Stomach smooth muscle (tissue), 2 donors: ENCODE data around the gene CNTN5.
A peak's percentile ranks its signal among the peaks of the same experiment; 100 is the strongest.

Experiments used
- H3K27ac ChIP-seq: one replicate; pipeline ENCODE4 v1.7.0; 2013; ENCODE audit warnings: mild to moderate bottlenecking, low read length, inconsistent platforms
- H3K27me3 ChIP-seq, 2 donors: one replicate each; pipeline ENCODE4 v1.7.0; 2013; ENCODE audit warnings: low read length in 2 of 2; ENCODE audit not compliant: insufficient read depth in 2 of 2, control insufficient read depth in 1 of 2
- H3K36me3 ChIP-seq, 2 donors: one replicate each; pipeline ENCODE4 v1.7.0; 2013; ENCODE audit warnings: low read length in 2 of 2; ENCODE audit not compliant: control insufficient read depth in 2 of 2, insufficient read depth in 2 of 2
- H3K4me1 ChIP-seq: one replicate; pipeline ENCODE4 v1.7.0; 2013; ENCODE audit warnings: low read length; ENCODE audit not compliant: control insufficient read depth, insufficient read depth
- H3K4me3 ChIP-seq, 2 donors: one replicate each; pipeline ENCODE4 v1.7.0; 2013; ENCODE audit warnings: low read length in 2 of 2
- H3K9ac ChIP-seq, 2 donors: one replicate each; pipeline ENCODE4 v1.7.0; 2013; ENCODE audit warnings: low read length in 2 of 2, mild to moderate bottlenecking in 1 of 2
- H3K9me3 ChIP-seq, 2 donors: one replicate each; pipeline ENCODE4 v1.7.0; 2013; ENCODE audit warnings: low read length in 2 of 2; ENCODE audit not compliant: control insufficient read depth in 2 of 2
- donor health status: healthy.
- donor health status: Pancreatic carcinoma.

The CNTN5 gene

GRCh38 chr11:99020352-99021225 is at the start of gene CNTN5:
CNTN5 (plus strand) TSS chr11:99020949.
- Histone ChIP-seq H3K4me3 (peak within 1 kb of the TSS; percentile 56 to 58), H3K27ac (no peak within 1 kb of the TSS), H3K9ac (no peak within 1 kb of the TSS), H3K9me3 (no peaks in the 10 kb centered on the region), H3K4me1 (peaks cover 3% of the 10 kb centered on the region), H3K36me3 (no peaks in the 10 kb centered on the region), H3K27me3 (peaks cover 8 to 25% of the 10 kb centered on the region in 2 donors)

GRCh38 chr11:98979205-98979604 is 41.5 kb upstream of the CNTN5 start:
- Histone ChIP-seq H3K4me1 (no peaks in the 10 kb centered on the region), H3K4me3 (no peak overlapping the region)

GRCh38 chr11:99015634-99016454 is 4.9 kb upstream of the CNTN5 start:
- Histone ChIP-seq H3K27me3 (peaks cover under 1 to 6% of the 10 kb centered on the region in 2 donors), H3K36me3 (no peaks in the 10 kb centered on the region), H3K4me3 (no peak overlapping the region), H3K9me3 (no peaks in the 10 kb centered on the region), H3K4me1 (peaks cover 1% of the 10 kb centered on the region), H3K9ac (no peak overlapping the region), H3K27ac (no peak overlapping the region)

More at GRCh38 chr11:98979205-98979604, 41.5 kb upstream of the CNTN5 start:
- Histone ChIP-seq H3K27ac (no peak overlapping the region), H3K36me3 (no peaks in the 10 kb centered on the region), H3K27me3 (no peaks in the 10 kb centered on the region), H3K9me3 (peaks cover 0 to 3% of the 10 kb centered on the region in 2 donors), H3K9ac (no peak overlapping the region)

- Histone ChIP-seq H3K9ac (no peak overlapping the region), H3K4me1 (peaks cover 3% of the 10 kb centered on the region), H3K4me3 (no peak overlapping the region), H3K36me3 (no peaks in the 10 kb centered on the region), H3K27ac (no peak overlapping the region), H3K9me3 (no peaks in the 10 kb centered on the region), H3K27me3 (peaks cover 8 to 25% of the 10 kb centered on the region in 2 donors)
Observed at GRCh38 chr11:99019696-99020095, 1.1 kb upstream of the CNTN5 start.

GRCh38 chr11:99037057-99037456 is 16.3 kb downstream of the CNTN5 start:
- no peak overlapping the region for H3K4me3 ChIP-seq
- no peak overlapping the region for H3K9ac ChIP-seq
- no peak overlapping the region for H3K27ac ChIP-seq
- H3K27me3 ChIP-seq = no peaks in the 10 kb centered on the region
- no peaks in the 10 kb centered on the region for H3K36me3 ChIP-seq
- H3K4me1 ChIP-seq = no peaks in the 10 kb centered on the region
- H3K9me3 ChIP-seq = no peaks in the 10 kb centered on the region

GRCh38 chr11:99063331-99063730 is 42.6 kb downstream of the CNTN5 start:
- H3K9ac ChIP-seq = no peak overlapping the region
- no peaks in the 10 kb centered on the region for H3K27me3 ChIP-seq
- no peak overlapping the region for H3K4me3 ChIP-seq
- H3K9me3 ChIP-seq = no peaks in the 10 kb centered on the region
- H3K36me3 ChIP-seq = no peaks in the 10 kb centered on the region
- H3K4me1 ChIP-seq = no peaks in the 10 kb centered on the region
- H3K27ac ChIP-seq = no peak overlapping the region

GRCh38 chr11:99065121-99065520 is 44.4 kb downstream of the CNTN5 start:
- Histone ChIP-seq H3K27ac (no peak overlapping the region), H3K4me1 (no peaks in the 10 kb centered on the region), H3K36me3 (no peaks in the 10 kb centered on the region), H3K27me3 (no peaks in the 10 kb centered on the region), H3K9ac (no peak overlapping the region), H3K9me3 (no peaks in the 10 kb centered on the region), H3K4me3 (no peak overlapping the region)

GRCh38 chr11:99066618-99067317 is 46.0 kb downstream of the CNTN5 start:
- no peaks in the 10 kb centered on the region for H3K4me1 ChIP-seq
- H3K36me3 ChIP-seq = no peaks in the 10 kb centered on the region
- H3K27ac ChIP-seq = no peak overlapping the region
- H3K9ac ChIP-seq = no peak overlapping the region
- H3K4me3 ChIP-seq = no peak overlapping the region
- H3K9me3 ChIP-seq = no peaks in the 10 kb centered on the region
- H3K27me3 ChIP-seq = no peaks in the 10 kb centered on the region

- Histone ChIP-seq H3K9me3 (no peaks in the 10 kb centered on the region), H3K4me1 (no peaks in the 10 kb centered on the region), H3K4me3 (no peak overlapping the region), H3K27ac (no peak overlapping the region), H3K27me3 (no peaks in the 10 kb centered on the region), H3K9ac (no peak overlapping the region), H3K36me3 (no peaks in the 10 kb centered on the region)
Observed at GRCh38 chr11:99068832-99069231, 48.1 kb downstream of the CNTN5 start.

GRCh38 chr11:99069856-99070444 is 49.2 kb downstream of the CNTN5 start:
- H3K9ac ChIP-seq = peak overlapping the region; percentile 50 to 60
- no peaks in the 10 kb centered on the region for H3K4me1 ChIP-seq
- no peaks in the 10 kb centered on the region for H3K27me3 ChIP-seq
- no peaks in the 10 kb centered on the region for H3K36me3 ChIP-seq
- no peaks in the 10 kb centered on the region for H3K9me3 ChIP-seq
- no peak overlapping the region for H3K27ac ChIP-seq
- H3K4me3 ChIP-seq = peak overlapping the region; percentile 75 to 78
